Muscle layer of colon (tissue), 2 donors: ENCODE results near the gene ZMYM3.

ENCODE experiments used
- H3K27ac ChIP-seq: one replicate; pipeline ENCODE4 v1.7.0; 2013; ENCODE audit warnings: low read depth, mild to moderate bottlenecking, low read length, moderate library complexity
- H3K27me3 ChIP-seq, 2 donors: one replicate each; pipeline ENCODE4 v1.7.0; 2013; ENCODE audit warnings: low read length in 2 of 2, mild to moderate bottlenecking in 2 of 2; ENCODE audit not compliant: insufficient read depth in 2 of 2, control insufficient read depth in 1 of 2
- H3K36me3 ChIP-seq: one replicate; pipeline ENCODE4 v1.7.0; 2013; ENCODE audit warnings: mild to moderate bottlenecking, low read length; ENCODE audit not compliant: insufficient read depth
- H3K4me1 ChIP-seq: one replicate; pipeline ENCODE4 v1.7.0; 2013; ENCODE audit warnings: mild to moderate bottlenecking, low read length; ENCODE audit not compliant: insufficient read depth
- H3K4me3 ChIP-seq, 2 donors: one replicate each; pipeline ENCODE4 v1.7.0; 2013; ENCODE audit warnings: low read length in 2 of 2, low read depth in 1 of 2, mild to moderate bottlenecking in 1 of 2, moderate library complexity in 1 of 2
- H3K9ac ChIP-seq: one replicate; pipeline ENCODE4 v1.7.0; 2013; ENCODE audit warnings: low read length
- H3K9me3 ChIP-seq: one replicate; pipeline ENCODE4 v1.7.0; 2013; ENCODE audit warnings: mild to moderate bottlenecking, low read length
- donor health status: abdominal sarcoma.
- donor health status: Adenocarcinoma of cecum.

ZMYM3 gene

GRCh38 chrX:71225009-71225408, 28.9 kb downstream of the ZMYM3 start:
- no peak overlapping the region for H3K9ac ChIP-seq

GRCh38 chrX:71224098-71224708, 29.7 kb downstream of the ZMYM3 start:
- H3K4me1 ChIP-seq = no peaks in the 10 kb centered on the region
- H3K9ac ChIP-seq = no peak overlapping the region
- peaks cover 0 to 8% of the 10 kb centered on the region in 2 donors for H3K27me3 ChIP-seq
- H3K9me3 ChIP-seq = no peaks in the 10 kb centered on the region
- H3K36me3 ChIP-seq = no peaks in the 10 kb centered on the region
- H3K27ac ChIP-seq = no peak overlapping the region
- no peak overlapping the region for H3K4me3 ChIP-seq

More at GRCh38 chrX:71225009-71225408, 28.9 kb downstream of the ZMYM3 start:
- Histone ChIP-seq H3K27ac (no peak overlapping the region), H3K4me3 (no peak overlapping the region), H3K27me3 (peaks cover 0 to 12% of the 10 kb centered on the region in 2 donors), H3K9me3 (no peaks in the 10 kb centered on the region), H3K36me3 (no peaks in the 10 kb centered on the region), H3K4me1 (no peaks in the 10 kb centered on the region)

- H3K4me3 ChIP-seq = no peak within 1 kb of the TSS
- H3K36me3 ChIP-seq = no peaks in the 10 kb centered on the region
- H3K9me3 ChIP-seq = no peaks in the 10 kb centered on the region
- H3K27me3 ChIP-seq = peaks cover 0 to 7% of the 10 kb centered on the region in 2 donors
- no peak within 1 kb of the TSS for H3K27ac ChIP-seq
- H3K9ac ChIP-seq = no peak within 1 kb of the TSS
- H3K4me1 ChIP-seq = no peaks in the 10 kb centered on the region
Observed at GRCh38 chrX:71222929-71223328, 31.0 kb downstream of the ZMYM3 start, which contains the start of gene GJB1. TSS of gene GJB1 (plus strand) at chrX:71223224. CDS start at chrX:71223708, 484 bp downstream.

- Histone ChIP-seq H3K4me1 (no peaks in the 10 kb centered on the region), H3K36me3 (no peaks in the 10 kb centered on the region), H3K9ac (no peak overlapping the region), H3K27me3 (peaks cover 0 to 7% of the 10 kb centered on the region in 2 donors), H3K4me3 (no peak overlapping the region), H3K9me3 (no peaks in the 10 kb centered on the region), H3K27ac (no peak overlapping the region)
Observed at GRCh38 chrX:71221145-71221544, 32.8 kb downstream of the ZMYM3 start.

- Histone ChIP-seq H3K36me3 (no peaks in the 10 kb centered on the region), H3K27ac (no peak overlapping the region), H3K4me1 (no peaks in the 10 kb centered on the region), H3K9me3 (no peaks in the 10 kb centered on the region), H3K27me3 (no peaks in the 10 kb centered on the region), H3K9ac (no peak overlapping the region), H3K4me3 (no peak overlapping the region)
Observed at GRCh38 chrX:71217298-71217697, 36.6 kb downstream of the ZMYM3 start.

- H3K4me1 ChIP-seq = no peaks in the 10 kb centered on the region
- no peaks in the 10 kb centered on the region for H3K36me3 ChIP-seq
- no peak overlapping the region for H3K4me3 ChIP-seq
- H3K27ac ChIP-seq = no peak overlapping the region
- no peaks in the 10 kb centered on the region for H3K9me3 ChIP-seq
- no peaks in the 10 kb centered on the region for H3K27me3 ChIP-seq
- no peak overlapping the region for H3K9ac ChIP-seq
Observed at GRCh38 chrX:71216485-71216884, 37.5 kb downstream of the ZMYM3 start.

- Histone ChIP-seq H3K27ac (no peak overlapping the region), H3K27me3 (no peaks in the 10 kb centered on the region), H3K4me1 (no peaks in the 10 kb centered on the region), H3K36me3 (no peaks in the 10 kb centered on the region), H3K9ac (no peak overlapping the region), H3K9me3 (no peaks in the 10 kb centered on the region), H3K4me3 (no peak overlapping the region)
Observed at GRCh38 chrX:71215338-71215912, 38.5 kb downstream of the ZMYM3 start.

GRCh38 chrX:71214604-71215337, 39.2 kb downstream of the ZMYM3 start:
- H3K4me3 ChIP-seq = no peak overlapping the region
- no peaks in the 10 kb centered on the region for H3K27me3 ChIP-seq
- H3K27ac ChIP-seq = no peak overlapping the region
- no peak overlapping the region for H3K9ac ChIP-seq
- no peaks in the 10 kb centered on the region for H3K4me1 ChIP-seq
- H3K9me3 ChIP-seq = no peaks in the 10 kb centered on the region
- H3K36me3 ChIP-seq = no peaks in the 10 kb centered on the region

- Histone ChIP-seq H3K27me3 (no peaks in the 10 kb centered on the region), H3K27ac (no peak overlapping the region), H3K4me3 (no peak overlapping the region), H3K4me1 (no peaks in the 10 kb centered on the region), H3K36me3 (no peaks in the 10 kb centered on the region), H3K9ac (no peak overlapping the region), H3K9me3 (no peaks in the 10 kb centered on the region)
Observed at GRCh38 chrX:71214152-71214551, 39.8 kb downstream of the ZMYM3 start.

- Histone ChIP-seq H3K4me1 (no peaks in the 10 kb centered on the region), H3K4me3 (no peak overlapping the region), H3K27ac (no peak overlapping the region), H3K27me3 (no peaks in the 10 kb centered on the region), H3K9ac (no peak overlapping the region), H3K36me3 (no peaks in the 10 kb centered on the region), H3K9me3 (no peaks in the 10 kb centered on the region)
Observed at GRCh38 chrX:71212536-71212935, 41.4 kb downstream of the ZMYM3 start.

- Histone ChIP-seq H3K27me3 (no peaks in the 10 kb centered on the region), H3K4me1 (no peaks in the 10 kb centered on the region), H3K4me3 (no peak overlapping the region)
Observed at GRCh38 chrX:71210816-71211215, 43.1 kb downstream of the ZMYM3 start.

More at GRCh38 chrX:71210816-71211215, 43.1 kb downstream of the ZMYM3 start:
- Histone ChIP-seq H3K27ac (no peak overlapping the region), H3K9ac (no peak overlapping the region), H3K9me3 (no peaks in the 10 kb centered on the region), H3K36me3 (no peaks in the 10 kb centered on the region)
